ENCODE results near the gene FOXG1.
A peak's percentile ranks its signal among the peaks of the same experiment; 100 is the strongest.

The FOXG1 gene

GRCh38 chr14:28767853-28768741 lies 1.5 kb downstream of the FOXG1 start:
- no peak overlapping the region for H3K27ac Mint-ChIP-seq
- H3K4me3 Mint-ChIP-seq = peak overlapping the region; percentile 44
- peaks cover 5% of the 10 kb centered on the region for H3K4me1 Mint-ChIP-seq
- peaks cover 25% of the 10 kb centered on the region for H3K9me3 Mint-ChIP-seq
- peaks cover 53% of the 10 kb centered on the region for H3K27me3 Mint-ChIP-seq
- H3K36me3 Mint-ChIP-seq = peaks cover 5% of the 10 kb centered on the region

GRCh38 chr14:28769276-28769880 lies 2.8 kb downstream of the FOXG1 start:
- H3K4me3 Mint-ChIP-seq = no peak overlapping the region
- peaks cover 27% of the 10 kb centered on the region for H3K9me3 Mint-ChIP-seq
- H3K27me3 Mint-ChIP-seq = peaks cover 55% of the 10 kb centered on the region
- peaks cover 5% of the 10 kb centered on the region for H3K4me1 Mint-ChIP-seq
- no peak overlapping the region for H3K27ac Mint-ChIP-seq
- peaks cover 5% of the 10 kb centered on the region for H3K36me3 Mint-ChIP-seq

DNA sequence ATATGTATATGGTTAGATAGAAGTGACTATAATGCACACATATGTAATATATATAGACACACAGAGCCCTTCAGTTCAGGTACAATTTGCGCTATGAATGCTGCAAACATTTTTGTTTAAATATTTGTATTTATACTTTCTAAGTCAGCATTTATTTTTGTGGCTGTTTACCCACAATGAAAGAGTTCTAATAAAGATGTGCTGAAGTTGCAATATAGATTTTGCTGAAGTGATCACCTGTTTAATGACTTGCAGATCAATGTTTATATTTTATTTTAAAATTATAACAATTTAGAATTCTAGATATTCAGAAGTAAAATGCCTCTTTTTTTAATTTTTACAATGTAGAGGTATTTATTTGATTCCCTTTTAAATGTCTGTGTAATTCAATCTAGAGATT lies 3.5 kb downstream of the FOXG1 start:
- H3K4me1 Mint-ChIP-seq = peaks cover 5% of the 10 kb centered on the region
- H3K36me3 Mint-ChIP-seq = peaks cover 6% of the 10 kb centered on the region
- peaks cover 53% of the 10 kb centered on the region for H3K27me3 Mint-ChIP-seq
- H3K27ac Mint-ChIP-seq = no peak overlapping the region
- peaks cover 27% of the 10 kb centered on the region for H3K9me3 Mint-ChIP-seq
- H3K4me3 Mint-ChIP-seq = no peak overlapping the region

DNA sequence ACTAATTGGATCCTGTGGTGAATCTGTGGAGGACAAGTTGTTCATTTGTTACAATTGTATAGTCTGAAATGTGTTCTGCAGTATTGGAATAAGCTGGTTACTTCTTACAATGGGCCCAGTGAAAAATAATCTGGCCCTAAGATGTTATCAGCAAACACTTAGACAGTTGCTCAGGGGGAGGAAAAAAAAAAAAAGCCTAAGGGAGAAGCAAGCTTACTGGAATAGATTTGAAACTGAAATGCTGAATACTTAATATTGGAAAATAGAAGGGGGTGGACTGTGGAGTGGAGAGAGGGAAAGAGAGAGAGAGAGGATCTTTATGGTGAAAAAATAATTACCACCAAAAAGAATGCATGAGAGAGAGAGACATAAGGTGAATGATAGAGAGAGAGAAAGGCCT lies 4.0 kb downstream of the FOXG1 start:
- peaks cover 27% of the 10 kb centered on the region for H3K9me3 Mint-ChIP-seq
- peaks cover 6% of the 10 kb centered on the region for H3K36me3 Mint-ChIP-seq
- peaks cover 53% of the 10 kb centered on the region for H3K27me3 Mint-ChIP-seq
- H3K4me1 Mint-ChIP-seq = peaks cover 5% of the 10 kb centered on the region
- no peak overlapping the region for H3K4me3 Mint-ChIP-seq
- no peak overlapping the region for H3K27ac Mint-ChIP-seq

GRCh38 chr14:28771168-28771567 lies 4.6 kb downstream of the FOXG1 start:
- H3K9me3 Mint-ChIP-seq = peaks cover 27% of the 10 kb centered on the region
- peaks cover 54% of the 10 kb centered on the region for H3K27me3 Mint-ChIP-seq

DNA sequence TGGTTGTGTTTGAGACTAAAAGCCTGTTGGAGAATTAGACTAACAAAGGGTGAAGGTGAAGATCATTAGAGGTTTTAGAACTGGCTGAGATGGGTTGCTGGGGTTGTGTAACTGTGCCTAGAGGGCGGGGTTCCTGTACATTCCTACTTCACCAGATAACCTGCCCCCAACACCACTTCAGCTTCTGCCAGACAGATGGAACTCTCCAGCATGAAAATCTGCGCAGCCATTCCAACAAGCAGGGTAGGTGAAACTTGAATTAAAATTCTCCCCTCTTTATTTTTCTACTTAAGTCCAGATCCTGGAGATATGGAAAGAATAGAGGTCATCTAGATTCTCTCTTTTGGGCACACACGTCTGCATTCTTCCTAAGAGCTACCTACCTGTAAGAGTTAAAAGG lies 6.0 kb downstream of the FOXG1 start:
- H3K4me3 Mint-ChIP-seq = no peak overlapping the region
- no peak overlapping the region for H3K27ac Mint-ChIP-seq
- peaks cover 27% of the 10 kb centered on the region for H3K9me3 Mint-ChIP-seq
- H3K36me3 Mint-ChIP-seq = peaks cover 3% of the 10 kb centered on the region
- peaks cover 60% of the 10 kb centered on the region for H3K27me3 Mint-ChIP-seq
- no peaks in the 10 kb centered on the region for H3K4me1 Mint-ChIP-seq

More at GRCh38 chr14:28771168-28771567, 4.6 kb downstream of the FOXG1 start:
- Mint-ChIP-seq H3K36me3 (peaks cover 4% of the 10 kb centered on the region), H3K4me1 (peaks cover 2% of the 10 kb centered on the region), H3K4me3 (no peak overlapping the region), H3K27ac (no peak overlapping the region)

DNA sequence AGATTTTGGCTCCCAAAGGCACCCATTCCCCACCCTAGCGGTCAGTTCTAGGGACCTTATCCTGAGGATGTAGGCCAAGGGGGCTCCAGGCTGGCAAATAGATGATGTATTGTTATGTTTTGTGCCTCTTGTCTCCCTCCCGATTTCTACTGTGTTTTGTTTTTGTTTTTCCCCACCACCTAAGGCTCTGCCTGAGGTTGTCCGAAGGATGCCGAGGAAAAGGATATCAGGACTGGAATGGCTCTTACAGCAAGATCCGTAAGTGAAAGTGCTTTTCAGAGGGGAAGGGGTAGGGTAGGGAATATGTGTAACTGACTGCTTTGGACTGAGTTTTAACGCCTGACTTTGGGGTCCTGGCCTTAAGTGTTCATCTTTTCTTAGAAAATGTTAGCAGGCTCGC lies 6.6 kb downstream of the FOXG1 start:
- peaks cover 27% of the 10 kb centered on the region for H3K9me3 Mint-ChIP-seq
- H3K27me3 Mint-ChIP-seq = peaks cover 59% of the 10 kb centered on the region
- no peaks in the 10 kb centered on the region for H3K4me1 Mint-ChIP-seq

DNA sequence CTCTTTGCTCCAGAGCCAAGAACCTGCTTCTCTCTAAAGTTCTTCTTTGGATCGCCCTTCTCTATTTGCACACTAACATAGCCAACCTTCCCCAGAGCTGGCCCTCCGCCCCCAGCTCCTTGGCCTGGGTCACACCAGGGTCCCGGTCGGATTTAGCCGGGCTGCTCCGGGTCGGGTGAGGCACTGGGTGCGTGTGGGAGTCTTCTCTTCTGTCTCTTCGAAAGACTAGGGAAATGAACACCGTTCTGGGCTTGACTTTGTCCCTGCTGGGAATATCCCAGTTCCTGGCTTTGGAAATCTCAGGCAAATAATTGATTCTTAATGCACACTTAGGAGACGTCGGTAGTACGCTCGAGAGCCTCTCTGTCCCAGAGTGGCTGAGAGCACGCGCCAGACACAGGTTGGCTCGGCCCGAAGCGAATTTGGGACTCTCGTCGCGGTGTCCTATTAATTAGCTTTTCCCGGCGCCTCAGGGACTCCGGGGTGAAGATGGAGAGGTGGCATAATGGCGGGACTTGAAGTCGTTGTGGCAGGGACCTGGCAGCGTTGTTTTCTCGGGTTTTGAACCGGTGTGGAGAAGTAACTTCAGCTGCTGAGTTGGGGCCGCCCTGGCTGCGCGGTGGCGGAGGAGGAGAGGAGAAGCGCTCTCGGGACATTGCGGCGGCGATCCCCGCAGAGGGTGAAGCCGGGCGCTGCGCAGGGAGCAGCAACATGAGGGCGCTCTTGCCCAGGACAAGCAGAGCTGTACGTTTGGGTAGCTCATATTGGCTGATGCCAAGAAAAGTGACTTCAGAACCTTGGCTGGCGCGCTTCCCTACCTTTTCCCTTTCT lies 7.5 kb downstream of the FOXG1 start:
- no peaks in the 10 kb centered on the region for H3K4me1 Mint-ChIP-seq
- H3K27ac Mint-ChIP-seq = no peak overlapping the region
- H3K27me3 Mint-ChIP-seq = peaks cover 55% of the 10 kb centered on the region
- peaks cover 2% of the 10 kb centered on the region for H3K36me3 Mint-ChIP-seq
- H3K4me3 Mint-ChIP-seq = no peak overlapping the region
- peaks cover 22% of the 10 kb centered on the region for H3K9me3 Mint-ChIP-seq

More for the DNA sequence above, 6.6 kb downstream of the FOXG1 start:
- peaks cover 2% of the 10 kb centered on the region for H3K36me3 Mint-ChIP-seq
- H3K4me3 Mint-ChIP-seq = no peak overlapping the region
- H3K27ac Mint-ChIP-seq = no peak overlapping the region

GRCh38 chr14:28774764-28775735 lies 8.5 kb downstream of the FOXG1 start:
- H3K27me3 Mint-ChIP-seq = peaks cover 62% of the 10 kb centered on the region
- no peak overlapping the region for H3K27ac Mint-ChIP-seq

GRCh38 chr14:28776482-28777266 lies 10.1 kb downstream of the FOXG1 start:
- Mint-ChIP-seq H3K27me3 (peaks cover 60% of the 10 kb centered on the region), H3K27ac (no peak overlapping the region), H3K36me3 (peaks cover 2% of the 10 kb centered on the region), H3K4me1 (no peaks in the 10 kb centered on the region), H3K9me3 (peaks cover 15% of the 10 kb centered on the region), H3K4me3 (no peak overlapping the region)

More at GRCh38 chr14:28774764-28775735, 8.5 kb downstream of the FOXG1 start:
- Mint-ChIP-seq H3K36me3 (peaks cover 2% of the 10 kb centered on the region), H3K4me1 (no peaks in the 10 kb centered on the region), H3K4me3 (no peak overlapping the region), H3K9me3 (peaks cover 23% of the 10 kb centered on the region)

GRCh38 chr14:28777471-28778137 lies 11.0 kb downstream of the FOXG1 start:
- Mint-ChIP-seq H3K27ac (no peak overlapping the region), H3K9me3 (peaks cover 12% of the 10 kb centered on the region), H3K27me3 (peaks cover 62% of the 10 kb centered on the region), H3K36me3 (peaks cover 2% of the 10 kb centered on the region), H3K4me1 (no peaks in the 10 kb centered on the region), H3K4me3 (no peak overlapping the region)

GRCh38 chr14:28778138-28779117 lies 11.8 kb downstream of the FOXG1 start:
- H3K4me3 Mint-ChIP-seq = no peak overlapping the region
- no peaks in the 10 kb centered on the region for H3K4me1 Mint-ChIP-seq
- peaks cover 4% of the 10 kb centered on the region for H3K9me3 Mint-ChIP-seq
- H3K27me3 Mint-ChIP-seq = peaks cover 62% of the 10 kb centered on the region
- H3K27ac Mint-ChIP-seq = no peak overlapping the region
- H3K36me3 Mint-ChIP-seq = peaks cover 2% of the 10 kb centered on the region

- H3K27ac Mint-ChIP-seq = no peak overlapping the region
- H3K4me1 Mint-ChIP-seq = no peaks in the 10 kb centered on the region
- H3K27me3 Mint-ChIP-seq = peaks cover 64% of the 10 kb centered on the region
- H3K36me3 Mint-ChIP-seq = peaks cover 2% of the 10 kb centered on the region
- H3K4me3 Mint-ChIP-seq = no peak overlapping the region
- H3K9me3 Mint-ChIP-seq = peaks cover 4% of the 10 kb centered on the region
These were observed 12.9 kb downstream of the FOXG1 start for GRCh38 chr14:28779456-28779855.
